Activated CD8-positive, alpha-beta memory T cell treated with anti-CD3 and anti-CD28 coated beads for 4 hours (primary cell): Measurements from ENCODE around the gene SLC37A4.
A peak's percentile ranks its signal among the peaks of the same experiment; 100 is the strongest.
"Not testable (repeated sequence)": the region's sequence is repeated elsewhere in the genome, so short reads cannot be mapped to it uniquely, and the experiment has no call there.

ENCODE experiments used
- DNase-seq, 2 donors: peaks; one replicate each; pipeline ENCODE4 v3.0.0-alpha.2; 2020; ENCODE audit warnings: low read depth in 2 of 2

Gene SLC37A4

DNA sequence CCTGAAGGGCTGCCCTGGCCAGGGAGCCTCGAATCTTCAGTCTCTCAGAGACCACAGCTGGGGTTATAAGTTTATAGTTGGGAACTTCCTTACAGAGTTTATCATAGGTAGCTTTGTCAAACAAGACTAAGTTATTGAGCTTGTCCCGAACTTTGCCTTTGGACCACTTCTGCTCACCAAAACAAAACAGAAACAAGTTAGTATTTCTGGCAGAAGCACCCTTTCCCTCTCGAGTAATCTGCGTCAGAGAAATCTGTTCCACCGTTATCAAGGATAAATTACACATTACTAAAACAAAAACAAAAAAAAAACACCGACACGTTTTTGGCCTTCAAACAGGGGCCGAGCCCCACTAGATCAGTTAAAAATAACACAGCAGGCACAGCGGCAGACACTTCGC is 13.3 kb downstream of the SLC37A4 start:
- not testable (repeated sequence) for DNase-seq

DNA sequence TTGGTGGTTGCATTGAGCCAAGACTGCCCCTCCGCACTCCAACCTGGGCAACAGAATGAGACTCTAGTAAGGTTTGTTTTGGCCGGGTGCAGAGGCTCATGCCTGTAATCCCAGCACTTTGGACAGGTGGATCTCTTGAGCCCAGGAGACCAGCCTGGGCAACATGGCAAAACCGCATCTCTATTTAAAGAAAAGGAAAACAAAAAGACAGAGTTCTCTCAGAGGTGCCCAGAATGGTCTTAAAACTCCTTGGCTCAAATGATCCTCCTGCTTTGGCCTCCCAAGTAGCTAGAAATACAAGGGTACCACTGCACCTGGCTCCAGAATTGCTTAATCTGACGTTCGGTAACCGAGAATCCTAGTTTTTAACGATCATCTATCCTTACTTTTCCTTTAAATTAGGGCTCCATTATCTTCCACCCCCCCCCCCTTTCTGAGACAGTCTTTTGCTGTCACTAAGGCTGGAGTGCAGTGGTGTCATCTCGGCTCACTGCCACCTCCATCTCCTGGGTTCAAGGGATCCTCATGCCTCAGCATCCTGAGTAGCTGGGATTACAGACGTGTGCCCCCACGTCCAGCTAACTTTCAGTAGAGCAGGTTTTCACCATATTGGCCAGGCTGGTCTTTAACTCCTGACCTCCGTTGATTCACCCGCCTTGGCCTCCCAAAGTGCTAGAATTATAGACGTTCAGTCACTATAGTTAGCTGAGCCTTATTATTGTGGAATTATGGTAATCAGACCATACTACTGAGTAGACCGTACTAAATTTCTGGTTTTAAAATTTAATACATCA is 14.3 kb downstream of the SLC37A4 start:
- no peak for DNase-seq

GRCh38 chr11:119015054-119015611 is 15.5 kb downstream of the SLC37A4 start:
- DNase-seq: no peak

GRCh38 chr11:119014209-119014924 is 16.3 kb downstream of the SLC37A4 start:
- DNase-seq: no peak

- DNase-seq: no peak
Measured at GRCh38 chr11:119012629-119013170, 18.0 kb downstream of the SLC37A4 start.

DNA sequence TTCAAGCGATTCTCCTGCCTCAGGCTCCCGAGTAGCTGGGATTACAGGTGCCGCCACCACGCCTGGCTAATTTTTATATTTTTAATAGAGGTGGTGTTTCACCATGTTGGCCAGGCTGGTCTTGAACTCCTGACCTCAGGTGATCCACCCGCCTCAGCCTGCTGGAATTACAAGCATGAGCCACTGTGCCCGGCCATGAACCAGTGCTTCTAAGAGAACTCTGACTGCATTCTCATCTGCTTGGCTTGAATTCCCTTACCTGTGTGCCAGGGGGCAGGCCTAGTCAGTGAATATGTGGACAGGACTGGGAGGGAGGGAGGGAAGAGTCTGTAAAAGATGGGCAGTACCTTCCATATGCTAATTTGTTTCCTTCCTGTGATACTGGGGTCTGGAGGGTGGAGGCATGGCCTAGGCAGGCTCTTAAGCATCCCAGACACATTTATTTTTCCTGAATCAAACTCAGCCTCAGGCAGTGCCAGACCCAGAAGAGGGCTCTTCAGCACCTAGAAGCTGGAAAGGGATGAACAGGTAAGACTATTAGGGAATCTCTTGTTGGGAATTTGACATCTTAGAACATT is 19.1 kb downstream of the SLC37A4 start:
- no peak for DNase-seq

DNA sequence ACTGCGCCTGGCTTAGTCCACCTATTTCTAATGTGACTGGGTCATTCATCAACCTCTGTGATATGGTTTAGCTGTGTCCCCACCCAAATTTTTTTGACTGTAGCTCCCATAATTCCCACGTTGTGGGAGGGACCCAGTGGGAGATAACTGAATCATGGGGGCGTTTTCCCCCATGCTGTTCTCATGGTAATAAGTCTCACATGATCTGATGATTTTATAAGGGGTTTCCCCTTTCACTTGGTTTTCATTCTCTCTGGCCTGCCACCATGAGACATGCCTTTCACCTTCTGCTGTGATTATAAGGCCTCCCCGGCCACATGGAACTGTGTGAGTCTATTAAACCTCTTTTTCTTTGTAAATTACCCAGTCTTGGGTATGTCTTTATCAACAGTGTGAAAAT is 24.0 kb downstream of the SLC37A4 start:
- DNase-seq: no peak

GRCh38 chr11:119000906-119001305 is 29.8 kb downstream of the SLC37A4 start:
- DNase-seq: no peak

GRCh38 chr11:118998822-118999221 is 31.9 kb downstream of the SLC37A4 start:
- DNase-seq: no peak

DNA sequence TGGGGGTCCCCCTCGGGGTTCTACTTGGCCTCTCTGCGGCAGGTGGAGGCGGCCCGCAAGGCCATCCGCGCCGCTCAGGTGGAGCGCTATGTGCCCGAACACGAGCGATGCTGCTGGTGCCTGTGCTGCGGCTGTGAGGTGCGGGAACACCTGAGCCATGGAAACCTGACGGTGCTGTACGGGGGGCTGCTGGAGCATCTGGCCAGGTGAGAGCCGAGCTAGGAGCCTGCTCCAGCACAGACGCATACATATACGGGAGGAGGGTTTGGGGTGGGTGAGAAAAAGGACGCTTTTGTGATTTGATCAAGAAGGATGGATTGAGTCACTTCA is 32.3 kb downstream of the SLC37A4 start:
- no peak for DNase-seq

DNA sequence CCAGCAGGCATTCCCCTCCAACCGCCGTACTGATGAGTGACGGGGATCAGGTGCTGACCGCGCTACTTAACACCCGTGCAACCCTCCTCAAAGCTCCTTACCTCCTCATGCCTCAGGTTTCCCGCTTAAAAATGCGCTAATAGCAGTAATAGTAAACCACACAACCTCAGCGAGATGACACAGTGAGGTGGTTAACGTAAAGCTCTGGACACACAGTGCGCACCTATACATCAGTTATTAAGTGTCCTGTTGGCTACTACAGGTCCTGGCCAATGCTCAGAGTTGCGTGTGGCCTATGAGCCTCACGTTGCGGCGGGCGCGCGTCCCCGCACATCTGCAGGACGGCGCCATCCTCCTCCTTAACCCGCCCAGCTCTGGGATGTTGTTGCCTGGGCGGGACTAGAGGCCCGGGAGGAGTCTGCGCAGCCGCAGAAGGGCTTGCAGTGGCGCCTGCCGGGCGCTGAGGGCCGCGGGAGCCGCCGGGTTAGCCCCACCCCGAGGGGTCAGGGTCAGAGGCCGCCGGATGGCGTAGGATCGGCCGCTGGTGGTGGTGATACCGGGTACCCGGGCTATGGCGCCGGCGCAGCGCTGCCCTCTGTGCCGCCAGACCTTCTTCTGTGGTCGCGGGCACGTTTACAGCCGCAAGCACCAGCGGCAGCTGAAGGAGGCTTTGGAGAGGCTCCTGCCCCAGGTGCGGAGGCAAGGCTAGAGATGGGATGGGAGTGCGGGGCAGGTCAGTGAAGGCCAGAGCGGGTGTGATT is 32.9 kb downstream of the SLC37A4 start, which contains the start of gene CENATAC:
Gene CENATAC (plus strand): TSS at position 512 of the 761 bp plus-strand sequence. CDS start 60 bp downstream, at position 572.
- DNase-seq: peak; percentile 89

- no peak for DNase-seq
Measured at GRCh38 chr11:118996926-118997626, 33.6 kb downstream of the SLC37A4 start.

DNA sequence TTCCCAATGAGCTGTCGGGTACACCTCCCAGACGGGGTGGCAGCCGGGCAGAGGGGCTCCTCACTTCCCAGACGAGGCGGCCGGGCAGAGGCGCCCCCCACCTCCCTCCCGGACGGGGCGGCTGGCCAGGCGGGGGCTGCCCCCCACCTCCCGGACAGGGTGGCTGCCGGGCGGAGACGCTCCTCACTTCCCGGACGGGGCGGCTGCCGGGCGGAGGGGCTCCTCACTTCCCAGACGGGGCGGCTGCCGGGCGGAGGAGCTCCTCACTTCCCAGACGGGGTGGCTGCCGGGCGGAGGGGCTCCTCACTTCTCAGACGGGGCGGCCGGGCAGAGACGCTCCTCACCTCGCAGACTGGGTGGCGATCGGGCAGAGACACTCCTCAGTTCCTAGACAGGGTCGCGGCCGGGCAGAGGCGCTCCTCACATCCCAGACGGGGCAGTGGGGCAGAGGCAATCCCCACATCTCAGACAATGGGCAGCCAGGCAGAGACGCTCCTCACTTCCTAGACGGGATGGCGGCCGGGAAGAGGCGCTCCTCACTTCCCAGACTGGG is 39.1 kb downstream of the SLC37A4 start:
- not testable (repeated sequence) for DNase-seq

- no peak for DNase-seq
Measured at GRCh38 chr11:118988280-118988679, 42.4 kb downstream of the SLC37A4 start.

- DNase-seq: no peak
Measured at GRCh38 chr11:118984825-118985224, 45.9 kb downstream of the SLC37A4 start.

DNA sequence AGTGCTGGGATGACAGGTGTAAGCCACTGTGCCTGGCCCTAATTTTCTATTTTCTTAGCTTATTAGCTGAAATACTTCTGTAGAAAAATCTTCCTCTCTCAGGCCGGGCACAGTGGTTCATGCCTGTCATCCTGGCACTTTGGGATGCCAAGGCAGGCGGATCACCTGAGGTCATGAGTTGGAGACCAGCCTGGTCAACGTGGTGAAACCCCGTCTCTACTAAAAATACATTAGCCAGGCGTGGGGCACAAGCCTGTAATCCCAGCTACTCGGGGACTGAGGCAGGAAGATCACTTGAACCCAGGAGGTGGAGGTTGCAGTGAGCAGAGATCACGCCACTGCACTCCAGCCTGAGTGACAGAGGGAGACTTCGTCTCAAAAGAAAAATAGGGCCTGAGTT is 46.3 kb downstream of the SLC37A4 start:
- not testable (repeated sequence) for DNase-seq

DNA sequence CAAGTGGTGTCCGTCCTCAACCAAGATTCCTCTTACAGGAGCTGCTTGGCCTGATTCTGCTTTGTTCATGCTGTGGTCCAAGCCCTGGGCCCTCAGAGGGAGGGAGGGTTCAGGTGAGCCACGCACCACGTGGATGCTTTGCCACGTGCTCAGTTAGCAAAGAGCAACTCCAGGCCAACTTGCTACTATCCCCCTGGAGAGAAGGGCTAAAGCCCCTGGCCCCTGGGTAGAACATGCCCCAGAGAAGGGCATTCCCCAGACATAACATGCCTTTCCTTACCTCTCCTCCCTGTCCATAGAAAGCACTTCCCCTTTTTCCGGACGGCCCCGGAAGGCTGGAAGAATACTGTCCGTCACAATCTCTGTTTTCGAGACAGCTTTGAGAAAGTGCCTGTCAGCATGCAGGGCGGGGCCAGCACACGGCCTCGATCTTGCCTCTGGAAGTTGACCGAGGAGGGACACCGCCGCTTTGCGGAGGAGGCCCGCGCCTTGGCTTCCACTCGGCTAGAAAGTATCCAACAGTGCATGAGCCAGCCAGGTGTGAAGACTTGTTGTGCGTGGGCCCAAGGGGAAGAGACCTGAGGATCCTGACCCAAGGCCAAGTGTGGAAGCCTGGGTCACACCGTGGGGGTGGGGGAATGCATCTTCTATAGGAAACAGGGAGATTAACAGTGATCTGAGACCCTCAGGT is 50.3 kb downstream of the SLC37A4 start:
- DNase-seq: no peak

- DNase-seq: no peak
Measured at GRCh38 chr11:118979434-118979833, 51.2 kb downstream of the SLC37A4 start.

DNA sequence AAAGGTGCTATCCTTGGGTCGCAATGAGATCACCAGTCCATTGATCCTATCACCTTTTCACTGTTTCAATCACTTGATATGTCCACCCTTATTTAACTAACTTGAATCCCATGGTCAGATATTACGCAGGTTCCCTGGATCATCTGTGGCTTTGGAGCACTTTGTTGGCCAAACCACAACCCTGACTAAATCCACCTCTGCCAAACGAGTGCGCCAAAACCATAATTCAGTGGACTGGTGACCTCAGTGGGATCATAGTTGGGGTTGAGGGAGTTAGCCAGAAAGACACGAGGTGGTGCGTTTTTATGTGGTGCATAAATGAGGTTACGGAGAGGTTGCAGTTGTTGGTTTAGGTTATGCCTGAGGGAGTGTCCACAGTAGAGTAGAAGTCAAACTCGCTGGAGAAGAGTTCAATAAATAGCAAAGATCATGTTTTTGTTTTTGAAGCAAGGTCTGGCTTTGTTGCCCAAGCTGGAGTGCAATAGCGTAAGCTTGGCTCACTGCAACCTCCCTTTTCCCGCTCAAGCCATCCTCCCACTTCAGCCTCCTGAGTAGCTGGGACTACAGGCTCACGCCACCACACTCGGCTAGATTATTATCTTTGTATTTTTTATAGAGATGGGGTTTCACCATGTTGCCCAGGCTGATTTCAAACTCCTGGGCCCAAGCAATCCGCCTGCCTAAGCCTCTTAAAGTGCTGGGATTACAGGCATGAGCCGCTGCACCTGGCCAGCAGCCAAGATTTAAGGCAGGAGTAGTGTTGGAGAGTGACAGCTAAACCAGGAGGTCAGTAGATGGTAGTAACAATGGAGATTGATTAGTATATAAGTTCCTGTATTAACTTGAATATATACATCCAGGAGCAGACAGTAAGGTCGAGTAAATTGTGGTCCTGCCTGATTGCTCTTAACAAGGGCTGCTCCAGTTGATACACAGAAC is 54.6 kb downstream of the SLC37A4 start:
- DNase-seq: no peak
